Measurements from ENCODE around the gene SORBS1.

GRCh38 chr10:95544783-95545500 is 16.2 kb downstream of the SORBS1 start:
- TF ChIP-seq CTCF (IDR thresholded peaks at IDR 0.05; ENCODE audit: extremely low read depth in 1 of 2, insufficient read depth in 1 of 2, low read depth in 1 of 2, low read length in 2 of 2) (no peak), MYC (IDR thresholded peaks at IDR 0.05; ENCODE audit: low read depth, low read length) (no peak), POLR2AphosphoS5 (IDR thresholded peaks at IDR 0.05; ENCODE audit: insufficient read depth, low read depth, low read length) (no peak), EZH2 (IDR thresholded peaks at IDR 0.05; ENCODE audit: borderline replicate concordance, low read depth, low read length, severe bottlenecking) (no peak), POLR2A (IDR thresholded peaks at IDR 0.05; ENCODE audit: low read depth, low read length) (no peak), MAX (IDR thresholded peaks at IDR 0.05; ENCODE audit: insufficient read depth, insufficient read length) (no peak)

Measured in endothelial cell of umbilical vein (primary cell).